GM12801 (cell line): ENCODE measurements around the gene RPP25.

Experiments used
- TF ChIP-seq, protein P1 (sequence below): IDR thresholded peaks from one replicate; pipeline ENCODE4 v1.5.1; 2011; ENCODE audit warnings: control low read depth; ENCODE audit not compliant: insufficient read length; ENCODE audit errors: extremely low read depth

The RPP25 gene

DNA sequence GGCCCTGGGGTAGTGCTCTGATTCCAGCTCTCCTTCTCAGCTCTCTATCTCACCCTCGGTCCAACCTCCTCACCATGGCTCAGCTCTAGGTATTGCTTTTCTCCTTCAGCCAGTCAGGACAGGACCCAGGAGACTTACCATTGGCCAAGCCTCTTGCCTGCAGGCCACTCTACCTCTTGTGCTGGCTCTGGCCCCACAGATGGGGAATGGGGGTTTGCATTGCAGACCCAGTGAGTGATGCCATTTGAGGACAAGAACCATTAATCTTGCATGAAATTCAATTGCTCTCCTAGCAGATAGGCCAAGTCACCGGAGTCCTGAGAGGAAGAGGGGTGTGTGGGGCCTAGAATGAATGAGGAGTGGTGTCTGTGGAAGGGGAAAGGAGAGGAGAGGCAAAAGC lies 6.1 kb upstream of the RPP25 start:
- TF ChIP-seq, protein P1, sequence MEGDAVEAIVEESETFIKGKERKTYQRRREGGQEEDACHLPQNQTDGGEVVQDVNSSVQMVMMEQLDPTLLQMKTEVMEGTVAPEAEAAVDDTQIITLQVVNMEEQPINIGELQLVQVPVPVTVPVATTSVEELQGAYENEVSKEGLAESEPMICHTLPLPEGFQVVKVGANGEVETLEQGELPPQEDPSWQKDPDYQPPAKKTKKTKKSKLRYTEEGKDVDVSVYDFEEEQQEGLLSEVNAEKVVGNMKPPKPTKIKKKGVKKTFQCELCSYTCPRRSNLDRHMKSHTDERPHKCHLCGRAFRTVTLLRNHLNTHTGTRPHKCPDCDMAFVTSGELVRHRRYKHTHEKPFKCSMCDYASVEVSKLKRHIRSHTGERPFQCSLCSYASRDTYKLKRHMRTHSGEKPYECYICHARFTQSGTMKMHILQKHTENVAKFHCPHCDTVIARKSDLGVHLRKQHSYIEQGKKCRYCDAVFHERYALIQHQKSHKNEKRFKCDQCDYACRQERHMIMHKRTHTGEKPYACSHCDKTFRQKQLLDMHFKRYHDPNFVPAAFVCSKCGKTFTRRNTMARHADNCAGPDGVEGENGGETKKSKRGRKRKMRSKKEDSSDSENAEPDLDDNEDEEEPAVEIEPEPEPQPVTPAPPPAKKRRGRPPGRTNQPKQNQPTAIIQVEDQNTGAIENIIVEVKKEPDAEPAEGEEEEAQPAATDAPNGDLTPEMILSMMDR = no peak

DNA sequence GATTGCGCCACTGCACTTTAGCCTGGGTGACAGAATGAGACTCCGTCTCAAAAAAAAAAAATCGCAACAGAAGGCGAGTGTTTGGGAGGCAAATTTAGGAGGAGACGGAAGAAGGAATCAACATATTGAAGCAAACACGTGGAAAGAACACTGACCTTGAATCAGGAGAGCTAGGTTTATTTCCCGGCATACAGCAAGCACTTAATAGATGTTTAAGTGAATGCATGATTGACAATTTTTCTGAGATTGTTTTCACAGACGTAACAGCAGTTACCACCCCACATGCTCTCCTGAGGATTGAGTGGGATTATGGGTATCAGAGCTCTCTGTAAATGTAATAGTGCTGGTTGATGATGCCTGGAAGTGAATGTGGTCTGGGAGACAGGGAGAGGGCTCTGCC lies 5.6 kb upstream of the RPP25 start:
- TF ChIP-seq, protein P1 = no peak

DNA sequence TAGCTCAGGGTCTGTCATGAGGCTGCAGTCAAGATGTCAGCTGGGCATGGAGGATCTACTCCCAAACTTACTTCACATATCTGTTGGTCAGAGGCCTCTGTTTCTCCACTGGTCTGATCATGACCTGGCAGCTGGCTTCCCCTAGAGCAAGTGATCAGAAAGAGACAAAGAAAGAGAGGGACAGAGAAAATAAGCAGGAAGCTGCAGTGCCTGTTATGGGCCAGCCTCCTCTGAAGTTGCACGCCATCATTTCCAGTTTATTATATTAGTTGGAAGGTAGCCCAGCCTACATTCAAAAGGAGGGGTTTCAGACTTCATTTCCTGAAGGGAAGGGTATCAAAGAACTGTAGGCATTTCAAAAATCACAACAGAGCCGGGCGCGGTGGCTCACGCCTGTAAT lies 5.0 kb upstream of the RPP25 start:
- TF ChIP-seq, protein P1 = no peak

DNA sequence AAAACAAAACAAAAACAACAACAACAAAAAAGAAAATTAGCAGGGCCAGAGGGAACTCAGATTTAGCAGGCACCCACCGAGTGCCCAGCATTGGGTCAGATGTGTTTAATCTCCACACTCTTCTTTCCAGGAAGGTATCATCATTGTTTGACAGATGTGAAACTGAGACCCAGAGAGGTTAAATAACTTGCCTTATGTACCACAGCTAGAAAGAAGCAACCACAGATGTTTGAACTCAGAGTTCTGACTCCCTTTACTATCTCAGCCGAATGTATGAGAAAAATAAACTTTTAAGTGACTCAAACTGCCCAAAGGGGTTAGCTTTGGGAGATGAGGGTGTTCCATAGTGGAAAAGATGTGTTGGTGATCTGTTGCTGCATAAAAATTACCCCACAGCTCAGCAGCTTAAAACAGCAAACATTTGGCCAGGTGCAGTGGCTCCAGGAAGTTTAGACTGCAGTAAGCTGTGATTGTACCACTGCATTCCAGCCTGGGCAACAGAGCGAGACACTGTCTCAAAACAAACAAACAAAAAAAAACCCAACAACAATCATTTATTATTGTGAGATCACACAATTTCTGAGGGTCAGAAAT lies 4.5 kb upstream of the RPP25 start:
- TF ChIP-seq, protein P1 = no peak

DNA sequence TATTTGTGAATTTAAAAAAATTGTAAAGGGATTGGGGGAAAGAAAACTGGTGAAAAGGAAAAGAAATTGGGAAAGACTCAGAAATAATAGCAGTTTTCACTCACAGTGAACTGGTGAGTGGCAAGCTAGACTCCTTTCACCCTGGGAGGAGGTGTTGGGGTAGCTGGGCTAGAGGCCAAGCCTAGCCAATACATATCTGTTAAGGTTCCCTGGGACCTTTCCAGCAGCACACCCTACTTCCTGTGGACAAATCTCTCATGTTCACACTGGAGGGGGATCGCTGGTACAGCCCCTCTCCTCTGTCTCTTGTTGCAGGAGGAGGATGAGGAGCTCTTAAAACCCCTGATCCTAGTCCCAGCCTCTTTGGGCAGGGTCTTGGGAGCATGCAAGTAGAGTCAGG lies 3.7 kb upstream of the RPP25 start:
- TF ChIP-seq, protein P1 = no peak

DNA sequence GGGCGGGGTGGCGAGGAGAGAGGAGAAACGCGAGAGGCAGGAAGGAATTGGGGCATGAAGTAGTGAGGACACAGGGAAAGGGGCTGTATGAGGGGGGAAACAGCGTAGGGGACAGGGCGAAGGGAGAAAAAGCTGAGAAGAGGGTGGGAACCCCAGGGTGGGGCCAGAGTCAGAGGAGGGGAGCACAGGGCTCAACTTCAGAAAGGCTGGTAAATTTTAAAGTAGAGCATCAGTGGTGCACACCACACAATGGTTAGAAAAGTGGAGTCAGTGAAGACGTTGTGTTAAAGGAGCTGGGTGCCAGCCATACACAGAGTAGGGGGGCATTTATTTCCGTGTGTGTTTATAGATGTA lies 3.0 kb upstream of the RPP25 start:
- TF ChIP-seq, protein P1 = no peak

DNA sequence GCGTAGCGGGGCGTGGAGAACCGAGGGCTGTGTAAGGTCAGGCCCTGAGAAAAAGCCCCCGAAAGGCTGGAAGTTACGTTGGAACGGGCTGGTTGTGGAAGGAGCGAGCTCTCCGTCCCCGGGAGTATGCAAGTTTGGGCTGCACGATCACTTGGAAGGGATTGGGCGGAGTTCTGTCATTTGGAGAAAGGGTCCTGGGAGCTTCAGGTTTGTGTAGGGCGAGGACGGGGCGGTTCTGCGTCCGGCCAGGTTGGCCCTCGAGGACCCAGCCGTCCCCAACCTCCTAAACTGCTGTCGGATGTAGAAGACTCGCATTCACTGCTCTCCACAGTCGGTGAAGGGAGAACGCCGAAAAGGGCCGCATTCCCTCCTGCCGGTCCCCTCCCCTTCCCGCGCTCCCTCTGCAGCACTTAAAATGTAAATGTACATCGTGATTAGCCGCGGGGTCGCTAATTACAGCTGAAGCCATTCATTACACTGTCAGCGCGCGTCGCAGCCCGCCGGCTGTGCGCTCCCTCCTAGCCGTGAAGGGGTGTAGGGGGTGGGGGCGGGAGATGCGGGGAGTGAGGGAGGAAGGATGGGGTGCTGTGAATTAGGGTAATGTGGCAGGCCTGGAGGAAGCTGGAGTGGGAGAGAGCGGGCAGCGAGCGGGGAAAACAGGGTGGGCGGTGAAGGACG lies 2.5 kb upstream of the RPP25 start:
- TF ChIP-seq, protein P1 = no peak
